ENCODE measurements around the gene KRT2.

KRT2 gene

GRCh38 chr12:52663420-52663819 is 11.4 kb upstream of the KRT2 start:
- no peak for DNase-seq (ENCODE audit: low read depth)

DNA sequence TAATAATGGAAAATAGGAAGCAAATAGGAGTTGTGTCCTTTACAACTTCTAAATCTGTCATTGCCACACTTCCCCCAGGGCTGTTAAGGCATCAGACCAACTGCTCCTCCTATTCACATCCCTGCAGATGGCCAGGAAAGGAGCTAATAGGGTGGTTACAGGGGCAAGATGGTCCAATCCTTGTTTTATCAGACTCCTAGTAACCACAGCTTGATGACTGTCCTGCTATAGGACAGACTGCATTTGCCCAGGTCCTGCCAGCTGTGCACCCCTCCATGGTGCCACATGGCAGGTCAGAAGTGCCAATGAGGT is 10.9 kb upstream of the KRT2 start:
- DNase-seq (ENCODE audit: low read depth): no peak

GRCh38 chr12:52662093-52662917 is 10.3 kb upstream of the KRT2 start:
- DNase-seq (ENCODE audit: low read depth): no peak

GRCh38 chr12:52661668-52662067 is 9.7 kb upstream of the KRT2 start:
- DNase-seq (ENCODE audit: low read depth): no peak

- DNase-seq (ENCODE audit: low read depth): no peak
These were observed 9.0 kb upstream of the KRT2 start for GRCh38 chr12:52660934-52661499.

DNA sequence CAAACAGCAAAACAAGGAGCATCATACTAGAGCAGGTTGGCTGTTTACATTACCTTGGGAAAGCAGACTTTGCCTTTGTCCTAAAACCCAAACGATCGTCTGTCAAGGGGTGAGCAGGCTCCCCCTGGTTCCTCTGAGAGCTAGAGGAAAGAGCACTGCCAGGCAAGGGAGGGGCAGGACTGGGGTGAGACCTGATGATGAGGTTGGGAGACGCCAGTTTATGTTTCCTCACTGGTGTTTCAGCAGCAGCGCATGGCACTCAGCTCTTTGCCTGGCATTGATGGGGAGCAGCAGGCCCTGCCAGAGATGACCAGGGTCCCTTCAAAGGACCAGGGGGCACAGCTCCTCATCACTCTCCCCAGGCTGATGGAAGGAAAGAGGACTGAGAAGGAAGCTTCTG is 7.9 kb upstream of the KRT2 start:
- no peak for DNase-seq (ENCODE audit: low read depth)

GRCh38 chr12:52659395-52659794 is 7.4 kb upstream of the KRT2 start:
- no peak for DNase-seq (ENCODE audit: low read depth)

- DNase-seq (ENCODE audit: low read depth): no peak
These were observed 6.2 kb upstream of the KRT2 start for GRCh38 chr12:52658196-52658595.

DNA sequence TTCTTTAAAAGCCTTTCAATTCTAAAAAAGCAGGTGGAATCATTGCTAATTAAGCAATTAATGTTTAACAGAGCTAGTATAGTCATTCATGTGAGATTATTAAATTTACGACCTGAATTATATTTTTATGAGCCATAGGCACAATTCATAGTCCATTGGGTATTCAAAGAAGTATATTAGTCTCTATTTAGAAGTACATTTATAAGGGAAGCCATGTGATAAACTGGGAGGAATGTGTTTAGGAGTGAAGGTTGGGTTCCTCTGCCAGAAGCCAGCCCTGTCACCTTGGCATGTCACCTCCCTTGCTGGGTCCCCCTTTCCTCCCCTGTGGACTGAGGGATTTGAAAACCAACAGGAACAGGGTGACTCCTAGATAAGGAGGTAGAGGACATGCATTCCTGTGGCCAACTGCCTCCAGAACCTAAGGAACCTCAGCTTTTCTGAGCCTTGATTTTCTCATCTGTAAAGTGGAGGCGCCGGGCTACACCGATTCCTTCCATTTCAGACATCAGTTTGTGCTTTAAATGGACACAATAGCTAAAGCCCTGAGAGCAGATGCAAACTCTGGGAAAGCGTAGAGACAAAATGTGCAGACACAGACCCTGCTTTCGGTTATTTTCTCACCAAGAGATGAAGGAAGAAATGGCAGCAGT is 5.4 kb upstream of the KRT2 start:
- no peak for DNase-seq (ENCODE audit: low read depth)

GRCh38 chr12:52656616-52657015 is 4.6 kb upstream of the KRT2 start:
- no peak for DNase-seq (ENCODE audit: low read depth)

- no peak for DNase-seq (ENCODE audit: low read depth)
These were observed 3.7 kb upstream of the KRT2 start for GRCh38 chr12:52655720-52656124.

DNA sequence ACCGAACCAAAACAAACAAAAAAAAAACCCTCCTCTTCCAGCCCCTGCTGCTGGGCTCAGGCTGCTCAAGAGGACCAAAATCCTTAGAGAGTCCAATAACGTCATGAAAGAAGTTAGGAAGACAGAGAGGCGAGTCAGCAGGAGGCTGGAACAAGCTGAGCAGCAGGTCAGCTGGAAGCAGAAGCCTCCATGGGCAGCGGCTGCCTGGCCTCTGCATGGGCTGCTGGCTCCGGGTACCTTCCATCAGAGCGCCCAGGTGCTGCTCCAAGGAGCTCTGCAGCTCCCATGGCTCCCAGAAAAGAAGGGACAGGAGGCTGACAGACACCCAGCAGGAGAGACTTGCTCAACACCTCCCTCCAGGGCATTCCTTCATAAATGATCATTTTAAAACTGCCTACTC is 3.2 kb upstream of the KRT2 start:
- DNase-seq (ENCODE audit: low read depth): no peak

DNA sequence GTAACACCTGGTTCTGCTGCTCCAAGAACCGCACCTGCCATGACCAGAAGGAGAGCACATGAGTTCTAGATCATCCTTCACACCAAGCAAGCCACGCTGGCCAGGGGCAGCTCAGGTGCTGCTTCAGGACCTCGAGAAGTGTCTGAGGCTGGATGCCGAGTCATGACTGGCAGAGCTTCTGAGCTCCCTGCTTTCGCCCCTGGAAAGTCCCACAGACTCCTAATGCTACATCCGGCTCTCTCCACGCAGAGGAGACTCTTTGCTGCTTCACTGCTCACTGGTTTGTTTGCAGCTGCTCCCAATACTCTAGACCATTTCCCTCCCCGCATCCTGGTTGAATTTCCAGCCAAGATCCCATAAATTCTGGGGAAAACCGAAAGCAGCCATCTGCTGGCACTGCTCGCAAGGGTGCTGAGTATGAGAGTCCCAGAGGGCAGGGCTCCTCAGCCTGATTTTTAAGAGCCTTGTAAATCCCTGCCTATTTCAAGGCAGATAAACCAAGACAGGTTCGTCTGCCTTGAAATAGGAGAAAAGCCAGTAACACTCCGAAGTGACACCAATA is 1.4 kb downstream of the KRT2 start:
- DNase-seq (ENCODE audit: low read depth): no peak

DNA sequence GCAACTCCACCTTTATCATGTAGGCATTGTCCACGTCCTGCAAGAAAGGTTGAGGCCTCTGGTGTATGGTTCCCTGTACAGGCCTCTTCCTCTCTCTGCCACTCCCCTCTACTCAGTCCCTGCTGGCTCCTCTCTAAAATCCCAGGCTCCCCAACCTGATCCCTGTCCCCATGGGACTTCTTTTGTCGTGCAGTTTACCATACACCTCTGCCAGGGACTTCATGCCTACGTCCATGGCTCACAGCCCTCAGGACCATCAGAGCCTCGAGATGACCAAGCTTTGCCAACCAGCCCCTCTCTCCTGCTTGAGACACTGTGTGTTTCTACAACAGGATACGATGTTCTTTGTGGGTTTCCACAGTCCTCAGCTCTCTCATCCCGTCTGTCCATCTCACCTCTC is 2.9 kb downstream of the KRT2 start:
- no peak for DNase-seq (ENCODE audit: low read depth)

DNA sequence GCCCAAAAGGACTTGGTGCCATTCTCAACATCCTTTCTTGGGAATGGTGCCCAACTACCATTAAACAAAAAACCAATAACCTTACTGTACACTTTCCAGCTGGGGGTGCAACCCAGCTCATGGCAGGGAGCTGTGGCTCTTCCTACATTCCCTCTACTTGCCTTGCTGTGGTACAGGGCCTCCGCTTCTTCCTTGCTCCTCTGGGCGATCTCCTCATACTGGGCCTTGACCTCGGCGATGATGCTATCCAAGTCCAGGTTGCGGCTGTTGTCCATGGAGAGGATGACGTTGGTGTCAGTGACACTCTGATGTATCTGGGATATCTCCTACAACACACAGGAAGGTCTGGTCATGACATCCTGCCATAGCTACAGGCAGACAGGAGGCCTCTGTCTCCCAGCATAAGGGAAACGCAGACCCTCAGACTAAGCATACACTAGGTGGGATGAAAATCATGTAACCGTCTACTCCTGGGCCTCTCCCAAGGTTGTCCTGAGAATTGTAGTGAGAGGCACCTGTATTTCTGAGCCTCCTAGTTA is 3.9 kb downstream of the KRT2 start:
- no peak for DNase-seq (ENCODE audit: low read depth)

DNA sequence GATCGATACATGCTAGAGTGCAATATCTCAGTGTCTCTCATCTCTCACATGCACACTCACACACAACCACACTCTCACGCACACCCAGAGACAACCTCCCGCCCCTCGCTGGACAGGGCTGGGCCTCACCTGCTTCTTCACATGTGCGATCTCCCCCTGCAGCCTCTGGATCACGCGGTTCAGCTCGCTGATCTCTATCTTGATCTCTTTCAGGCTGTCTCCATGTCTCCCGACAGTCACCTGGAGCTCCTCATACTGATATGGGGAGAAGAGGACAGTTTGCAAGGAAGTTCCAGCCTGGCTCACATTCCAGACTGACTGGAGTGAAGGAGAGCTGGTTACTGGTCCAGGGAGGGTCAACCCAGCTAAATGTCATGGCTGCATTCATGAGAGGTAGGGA is 4.4 kb downstream of the KRT2 start:
- DNase-seq (ENCODE audit: low read depth): no peak

DNA sequence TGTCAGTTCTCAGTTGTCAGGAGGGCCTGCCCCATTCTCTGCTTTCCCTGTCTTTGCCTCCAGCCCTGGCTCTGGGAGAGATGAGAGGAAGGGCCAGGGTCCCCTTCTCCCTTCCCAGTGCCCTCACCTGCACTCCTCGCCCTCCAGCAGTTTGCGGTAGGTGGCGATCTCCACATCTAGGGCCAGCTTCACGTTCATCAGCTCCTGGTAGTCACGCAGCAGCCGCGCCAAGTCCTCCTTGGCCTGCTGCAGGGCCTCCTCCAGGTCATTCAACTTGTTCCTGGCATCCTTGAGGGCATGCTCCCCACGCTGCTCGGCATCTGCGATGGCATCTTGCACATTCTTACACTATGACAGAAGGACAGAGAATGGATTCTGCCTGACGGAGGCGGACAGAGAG is 5.4 kb downstream of the KRT2 start:
- no peak for DNase-seq (ENCODE audit: low read depth)

DNA sequence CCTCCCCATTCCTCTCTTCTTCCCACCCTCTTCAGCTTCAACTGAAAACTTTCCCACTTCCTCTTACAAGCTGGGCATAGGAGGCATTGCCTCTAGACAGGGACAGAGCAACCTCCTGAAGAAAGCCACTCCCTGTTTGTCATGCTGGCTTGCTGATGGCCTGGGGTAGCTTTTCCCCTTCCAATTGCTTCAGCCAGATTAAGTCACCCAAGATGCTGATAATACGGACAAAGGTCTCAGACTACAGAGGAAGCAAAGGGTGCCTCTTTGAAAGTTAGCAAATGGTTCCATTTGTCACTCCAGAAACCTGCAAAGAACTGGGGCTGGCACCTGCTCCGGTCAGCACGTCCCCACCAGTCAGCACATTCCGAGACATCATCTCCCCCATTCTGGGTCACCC is 6.0 kb downstream of the KRT2 start:
- DNase-seq (ENCODE audit: low read depth): no peak

DNA sequence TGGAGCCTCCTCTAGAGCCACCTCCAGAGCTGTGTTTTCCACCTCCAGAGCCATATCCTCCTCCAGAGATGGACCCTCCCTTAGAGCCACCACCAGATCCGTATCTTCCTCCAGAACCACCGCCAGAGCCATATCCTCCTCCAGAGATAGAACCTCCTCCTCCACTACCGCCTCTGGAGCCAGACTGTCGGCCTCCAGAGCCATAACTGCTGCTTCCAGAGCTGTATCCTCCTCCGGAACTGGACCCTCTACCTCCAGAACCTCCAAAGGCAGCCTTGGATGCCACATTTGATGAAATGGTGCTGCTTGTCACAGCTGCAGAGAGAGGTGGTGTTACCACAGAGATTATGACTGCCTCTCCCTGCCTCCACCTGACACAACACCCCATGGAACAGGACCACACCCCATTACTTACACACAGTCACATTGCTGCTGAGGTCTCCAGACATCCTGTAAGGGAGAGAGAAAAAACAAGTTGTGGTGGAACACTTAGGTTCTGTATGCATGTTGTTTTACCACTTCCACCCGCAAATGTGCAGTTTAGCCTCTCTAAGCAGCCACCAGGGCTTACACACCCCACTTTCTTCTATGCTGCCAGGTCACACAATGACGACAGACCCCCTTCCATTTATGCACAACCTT is 6.8 kb downstream of the KRT2 start:
- no peak for DNase-seq (ENCODE audit: low read depth)

- DNase-seq (ENCODE audit: low read depth): no peak
These were observed 8.0 kb downstream of the KRT2 start for GRCh38 chr12:52644078-52644415.

GRCh38 chr12:52643233-52644077 is 8.6 kb downstream of the KRT2 start:
- no peak for DNase-seq (ENCODE audit: low read depth)

DNA sequence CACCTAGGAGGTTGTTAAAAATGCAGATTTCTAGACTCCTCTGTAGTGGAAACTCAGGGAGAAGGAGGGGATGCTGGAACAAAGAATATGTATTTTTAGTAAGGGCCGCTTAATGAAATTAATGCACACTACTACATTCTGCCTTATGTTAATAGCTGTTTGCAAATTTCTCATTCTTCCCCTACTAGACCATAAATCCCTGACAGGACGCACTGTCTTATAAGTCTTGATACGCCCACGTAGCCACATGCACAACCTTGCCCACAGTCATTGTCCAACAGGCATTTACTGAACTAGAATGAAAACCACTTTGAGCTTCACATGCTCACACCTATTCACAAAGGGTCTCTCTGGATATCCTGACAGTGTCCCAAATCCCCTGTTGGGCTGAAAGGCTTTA is 10.5 kb downstream of the KRT2 start:
- no peak for DNase-seq (ENCODE audit: low read depth)
